Kidney epithelial cell (primary cell): Measurements from ENCODE around the gene STX7. TPM values are rescaled to one million over a fixed set of nuclear protein-coding genes. Genes with fewer than 3 reads are reported as not detected.

Experiments used
- DNase-seq: peaks from one replicate; pipeline ENCODE4 v3.0.0-alpha.2; 2010; ENCODE audit warnings: low read depth
- H3K27me3 ChIP-seq: 2 replicates; pipeline ENCODE4 v1.6.0; 2011; ENCODE audit warnings: low read length; ENCODE audit not compliant: control insufficient read depth, insufficient read depth
- H3K36me3 ChIP-seq: 2 replicates; pipeline ENCODE4 v1.5.1; 2011; ENCODE audit warnings: low read length; ENCODE audit not compliant: control insufficient read depth, insufficient read depth
- H3K4me3 ChIP-seq: 2 replicates; pipeline ENCODE4 v1.5.1; 2011; ENCODE audit warnings: low read depth, mild to moderate bottlenecking, control low read depth, low read length
- total RNA-seq: library from RNA; depleted of rRNA; stranded (reverse); fragments of >200 nt; gene quantifications from 2 replicates; pipeline ENCODE4 v1.2.3, GENCODE V29; 2015
- TF ChIP-seq, protein P1 (sequence below): IDR thresholded peaks from 2 replicates; pipeline ENCODE4 v1.5.1; 2011; ENCODE audit warnings: mild to moderate bottlenecking, moderate library complexity, low read length, control low read depth, inconsistent platforms; ENCODE audit not compliant: insufficient read depth, poor library complexity, severe bottlenecking

The STX7 gene
- total RNA-seq, 1 donor from 2014 or later, result 35.8 TPM

DNA sequence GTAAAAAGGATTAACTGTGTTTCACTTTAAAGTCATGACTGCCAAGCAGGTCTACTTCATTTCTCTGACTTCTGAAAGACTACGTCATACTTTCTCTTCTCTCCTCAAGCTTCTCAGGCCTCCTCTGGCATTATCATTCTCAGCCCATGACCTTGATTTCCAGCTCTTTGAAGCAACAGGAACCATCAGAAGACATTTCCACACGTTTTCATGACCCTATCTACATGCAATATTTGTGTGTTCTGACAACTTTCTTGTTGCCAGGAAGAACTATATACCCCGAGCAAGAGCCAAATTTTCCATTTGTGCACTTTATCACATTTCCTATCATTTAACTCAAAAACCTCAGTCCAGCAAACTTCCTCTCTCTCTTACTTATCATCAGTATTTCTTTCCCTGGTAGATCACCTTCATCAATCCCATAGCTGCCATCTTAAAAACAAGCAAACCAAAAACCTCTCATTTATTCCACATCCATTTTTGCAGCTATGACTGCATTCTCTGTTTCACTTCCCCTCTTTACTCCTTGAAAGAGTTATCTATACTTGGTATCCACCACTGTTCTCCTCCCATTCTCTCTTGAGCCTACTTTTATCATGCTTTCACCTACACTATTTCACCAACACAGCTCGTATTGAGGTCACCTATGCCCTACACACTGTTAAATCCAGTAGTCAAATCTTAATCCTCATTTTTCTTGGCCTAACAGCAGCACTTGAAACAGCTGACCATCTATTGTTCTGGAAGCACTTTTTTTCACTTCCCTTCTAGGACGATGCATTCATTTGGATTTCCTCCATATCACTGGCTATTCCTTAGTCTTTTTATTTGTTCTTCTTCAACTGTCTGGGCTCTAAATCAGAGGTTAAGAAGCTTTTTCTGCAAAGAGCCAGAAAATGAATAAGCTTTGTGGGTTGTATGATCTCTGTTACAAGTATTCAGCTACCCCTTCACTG, 47.1 kb downstream of the STX7 start:
- no peak overlapping the region for H3K4me3 ChIP-seq
- TF ChIP-seq, protein P1, sequence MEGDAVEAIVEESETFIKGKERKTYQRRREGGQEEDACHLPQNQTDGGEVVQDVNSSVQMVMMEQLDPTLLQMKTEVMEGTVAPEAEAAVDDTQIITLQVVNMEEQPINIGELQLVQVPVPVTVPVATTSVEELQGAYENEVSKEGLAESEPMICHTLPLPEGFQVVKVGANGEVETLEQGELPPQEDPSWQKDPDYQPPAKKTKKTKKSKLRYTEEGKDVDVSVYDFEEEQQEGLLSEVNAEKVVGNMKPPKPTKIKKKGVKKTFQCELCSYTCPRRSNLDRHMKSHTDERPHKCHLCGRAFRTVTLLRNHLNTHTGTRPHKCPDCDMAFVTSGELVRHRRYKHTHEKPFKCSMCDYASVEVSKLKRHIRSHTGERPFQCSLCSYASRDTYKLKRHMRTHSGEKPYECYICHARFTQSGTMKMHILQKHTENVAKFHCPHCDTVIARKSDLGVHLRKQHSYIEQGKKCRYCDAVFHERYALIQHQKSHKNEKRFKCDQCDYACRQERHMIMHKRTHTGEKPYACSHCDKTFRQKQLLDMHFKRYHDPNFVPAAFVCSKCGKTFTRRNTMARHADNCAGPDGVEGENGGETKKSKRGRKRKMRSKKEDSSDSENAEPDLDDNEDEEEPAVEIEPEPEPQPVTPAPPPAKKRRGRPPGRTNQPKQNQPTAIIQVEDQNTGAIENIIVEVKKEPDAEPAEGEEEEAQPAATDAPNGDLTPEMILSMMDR, result no peak
- H3K36me3 ChIP-seq, result peaks cover 1% of the 10 kb centered on the region
- no peak for DNase-seq
- no peaks in the 10 kb centered on the region for H3K27me3 ChIP-seq

DNA sequence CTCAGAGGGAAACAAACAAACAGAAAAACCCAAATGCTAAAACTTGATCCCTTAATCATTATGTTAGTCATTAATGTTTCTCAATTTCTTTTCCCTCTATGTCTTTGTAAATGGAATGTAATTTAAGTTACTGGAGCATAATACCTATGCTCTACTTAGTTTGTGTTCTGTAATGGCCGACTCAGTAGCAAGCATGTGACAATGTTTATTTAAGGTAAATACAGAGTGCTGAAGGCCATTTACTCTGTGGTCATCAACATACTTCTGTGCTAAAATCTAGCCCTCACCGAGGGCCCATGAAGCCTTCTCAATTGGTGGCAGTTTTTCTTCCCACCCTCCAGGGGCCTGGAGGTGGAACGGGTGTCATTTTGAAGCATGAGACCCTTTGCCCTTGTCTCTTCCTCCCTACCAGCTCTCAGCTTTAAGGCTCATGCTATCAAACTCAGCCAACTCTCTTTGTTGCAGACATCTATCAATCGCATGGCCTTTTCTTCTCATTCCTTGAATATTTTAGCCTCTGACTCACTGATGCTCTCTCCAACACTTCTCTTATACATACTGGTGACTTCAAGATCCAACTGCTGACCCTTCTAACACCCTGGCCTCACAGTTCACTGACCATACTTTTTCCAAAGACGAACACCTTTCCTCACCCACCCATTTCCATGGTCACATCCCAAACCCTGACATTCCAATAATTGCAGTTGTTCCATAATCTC, 48.2 kb downstream of the STX7 start:
- Histone ChIP-seq H3K27me3 (no peaks in the 10 kb centered on the region), H3K36me3 (peaks cover 1% of the 10 kb centered on the region), H3K4me3 (no peak overlapping the region)
- TF ChIP-seq, protein P1, result no peak
- DNase-seq, result no peak

DNA sequence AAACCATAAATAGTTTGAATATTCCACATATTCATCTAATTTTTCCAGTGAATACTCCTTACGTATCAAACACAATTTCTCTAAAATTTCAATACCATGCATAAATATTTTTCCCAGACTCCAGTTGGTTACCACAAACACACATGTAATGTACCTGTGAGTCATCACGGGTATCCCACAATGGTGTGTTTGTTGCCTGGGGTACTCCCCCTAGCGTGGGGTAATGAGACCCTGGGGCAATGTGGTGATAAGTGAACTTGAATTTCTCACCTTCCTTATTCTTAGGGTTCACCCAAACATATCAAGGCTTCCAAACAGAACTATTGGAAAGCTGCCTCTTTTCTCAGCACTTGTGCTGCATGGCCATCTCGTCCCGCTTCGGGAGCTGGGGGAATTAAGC, 51.0 kb downstream of the STX7 start:
- DNase-seq, result no peak
- H3K27me3 ChIP-seq, result no peaks in the 10 kb centered on the region
- H3K4me3 ChIP-seq, result no peak overlapping the region
- H3K36me3 ChIP-seq, result no peaks in the 10 kb centered on the region
- TF ChIP-seq, protein P1, result no peak

DNA sequence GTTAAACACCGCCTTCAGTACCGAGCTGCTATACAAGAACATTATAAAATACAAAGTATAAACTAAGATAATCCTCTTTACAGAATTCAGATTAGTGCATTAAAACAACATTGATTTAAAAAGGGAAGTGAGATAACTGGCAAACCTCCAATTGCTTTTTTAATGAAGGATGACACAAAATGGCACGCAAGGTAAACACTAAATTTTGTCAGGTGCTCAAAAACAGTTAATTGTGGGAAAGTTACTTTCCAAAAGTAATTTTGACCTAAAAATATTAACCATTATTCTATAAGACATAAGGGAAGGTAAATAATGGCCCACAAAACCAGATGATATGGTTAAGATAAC, 53.3 kb downstream of the STX7 start:
- TF ChIP-seq, protein P1, result no peak
- Histone ChIP-seq H3K27me3 (no peaks in the 10 kb centered on the region), H3K36me3 (no peaks in the 10 kb centered on the region), H3K4me3 (no peak overlapping the region)
- DNase-seq, result no peak

DNA sequence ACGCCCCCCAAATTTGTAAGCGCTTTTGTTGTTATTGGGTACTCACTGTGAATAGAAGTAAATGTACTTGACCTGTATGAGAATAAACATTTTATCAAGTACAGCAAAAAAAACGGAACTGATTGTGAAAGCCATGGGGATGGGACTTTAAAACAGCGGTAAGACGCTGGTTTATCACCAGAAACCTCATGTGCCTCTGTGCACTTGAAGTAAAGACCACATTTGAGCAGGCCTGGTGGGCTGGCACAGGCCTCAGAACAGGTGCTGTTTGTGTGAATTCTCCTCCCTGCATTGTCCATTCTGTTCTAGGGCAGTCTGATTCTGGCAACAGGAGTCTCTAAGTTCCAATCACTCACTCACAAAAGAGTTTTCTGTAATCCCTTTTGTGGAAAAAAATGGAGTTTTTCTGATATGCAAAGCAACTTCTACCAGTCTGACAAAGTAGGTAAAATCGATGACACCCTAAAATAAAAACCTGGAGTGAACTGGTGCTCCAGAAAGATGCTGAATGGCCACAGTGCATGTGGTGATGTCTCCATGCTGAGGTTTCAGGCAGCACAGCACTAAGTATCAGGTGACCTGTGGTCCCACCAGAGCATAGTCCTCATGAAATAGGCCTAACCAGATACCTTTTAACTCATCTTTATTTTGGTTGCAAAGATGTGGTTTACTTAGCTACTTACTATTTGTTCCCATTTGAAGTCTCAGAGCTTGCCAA, 53.9 kb downstream of the STX7 start:
- Histone ChIP-seq H3K4me3 (no peak overlapping the region), H3K27me3 (no peaks in the 10 kb centered on the region), H3K36me3 (no peaks in the 10 kb centered on the region)
- TF ChIP-seq, protein P1, result no peak
- DNase-seq, result no peak
